HepG2 (cell line): ENCODE results near the gene CTU2. TPM values are rescaled to one million over a fixed set of nuclear protein-coding genes. Genes with fewer than 3 reads are reported as not detected.

Experiments used
- ATAC-seq: fragments of 200-7000 bp; cut with Tn5 transposase; 3 replicates; pipeline ENCODE4 v1.9.1; 2020; ENCODE audit warnings: mild to moderate bottlenecking, moderate library complexity
- BruUV-seq: library from RNA; stranded (reverse); fragments of 400-500 nt; replicated peaks from 2 replicates; lab custom pipeline; 2021; lab: Mats Ljungman, UMichigan
- CTCF ChIA-PET: fragments of 300-600 bp; formaldehyde crosslinking; extraction: SDS; loops from one replicate; lab custom pipeline; 2021; ENCODE audit warnings: low total read pairs, inconsistent platforms, low intra/inter-chr PET ratio; lab: Yijun Ruan, JAX
- POLR2A ChIA-PET: fragments of 350-600 bp; sonication (Branson Sonifier 250); formaldehyde crosslinking; loops from one replicate; lab custom pipeline; 2020; ENCODE audit warnings: antibody characterized with exemption, inconsistent platforms; lab: Yijun Ruan, JAX
- DNase-seq: peaks from one replicate; pipeline ENCODE4 v3.0.0-alpha.2; 2015; ENCODE audit warnings: low spot score
- FAIRE-seq: peaks from 3 replicates; lab custom pipeline; 2011; peaks lifted over from hg19 to GRCh38; lab: Jason Lieb, UNC
- H2AFZ ChIP-seq: one replicate; pipeline ENCODE4 v1.6.1; 2011; ENCODE audit warnings: low read length, inconsistent platforms
- H3K27ac ChIP-seq: fragments of 300-600 bp; 3 replicates; pipeline ENCODE4 v1.8.0; 2011; ENCODE audit warnings: mixed run types, mild to moderate bottlenecking, mixed read lengths, low read length, inconsistent platforms; ENCODE audit not compliant: insufficient read depth; ENCODE audit errors: extremely low read length
- H3K27me3 ChIP-seq, 2 experiments: fragments of 200-600 bp in 1 of 2; 2 replicates in 1 of 2; 3 replicates in 1 of 2; pipeline versions ENCODE4 v1.6.0 to v1.8.0; 2011; ENCODE audit warnings: low read length in 2 of 2, mild to moderate bottlenecking in 2 of 2, moderate library complexity in 2 of 2, inconsistent platforms in 1 of 2; ENCODE audit not compliant: insufficient read depth in 2 of 2, control insufficient read depth in 1 of 2
- H3K36me3 ChIP-seq, 2 experiments: fragments of 200-600 bp in 1 of 2; replicated peaks in 1 of 2; 2 replicates in 1 of 2; 3 replicates in 1 of 2; pipeline versions ENCODE4 v1.5.1 to v1.8.0; 2011; ENCODE audit warnings: low read length in 2 of 2, inconsistent platforms in 1 of 2; ENCODE audit not compliant: insufficient read depth in 2 of 2, control insufficient read depth in 1 of 2
- H3K4me1 ChIP-seq: 2 replicates; pipeline ENCODE4 v1.5.1; 2012; ENCODE audit warnings: low read length, inconsistent platforms; ENCODE audit not compliant: insufficient read depth
- H3K4me2 ChIP-seq: 2 replicates; pipeline ENCODE4 v1.6.0; 2011; ENCODE audit warnings: low read depth, low read length, inconsistent platforms
- H3K4me3 ChIP-seq, 3 experiments: fragments of 200-600 bp in 1 of 3; sonication (generic), shearing (Covaris generic) in 1 of 3; replicated peaks in 1 of 3; 2 replicates each; pipeline ENCODE4 v1.5.1; 2011 to 2016; ENCODE audit warnings: low read length in 3 of 3, inconsistent platforms in 2 of 3, low read depth in 2 of 3, mild to moderate bottlenecking in 2 of 3, control low read depth in 1 of 3, mixed read lengths in 1 of 3; ENCODE audit not compliant: insufficient read depth in 1 of 3
- H3K79me2 ChIP-seq: one replicate; pipeline ENCODE4 v1.6.1; 2011; ENCODE audit warnings: low read length, inconsistent platforms; ENCODE audit not compliant: insufficient read depth
- H3K9ac ChIP-seq: 2 replicates; pipeline ENCODE4 v1.6.0; 2011; ENCODE audit warnings: mild to moderate bottlenecking, low read depth, low read length, inconsistent platforms; ENCODE audit not compliant: insufficient read depth
- H3K9me3 ChIP-seq: 2 replicates; pipeline ENCODE4 v1.5.1; 2012; ENCODE audit warnings: mild to moderate bottlenecking, low read length
- H4K20me1 ChIP-seq: 2 replicates; pipeline ENCODE4 v1.6.0; 2011; ENCODE audit warnings: inconsistent platforms, mild to moderate bottlenecking, low read length, moderate library complexity; ENCODE audit not compliant: insufficient read depth
- DDIT3 ChIP-seq: sonication (generic); formaldehyde crosslinking; IDR thresholded peaks from 2 replicates; pipeline ENCODE4 v1.4.0; 2020; ENCODE audit warnings: mild to moderate bottlenecking, missing genetic modification reagents
- DMAP1 ChIP-seq: IDR thresholded peaks from 2 replicates; pipeline ENCODE4 v1.6.1; 2016
- DNMT3B ChIP-seq: conservative IDR thresholded peaks from 2 replicates; pipeline ENCODE4 v1.6.1; 2016; ENCODE audit warnings: missing biosample characterization, control low read depth
- ELF3 ChIP-seq: IDR thresholded peaks from 2 replicates; pipeline ENCODE4 v1.6.1; 2016; ENCODE audit warnings: missing genetic modification reagents, missing compliant biosample characterization
- FOXJ3 ChIP-seq: sonication (generic); formaldehyde crosslinking; IDR thresholded peaks from 2 replicates; pipeline ENCODE4 v1.4.0; 2020; ENCODE audit warnings: missing genetic modification reagents, mild to moderate bottlenecking, borderline replicate concordance
- LCORL ChIP-seq, 2 experiments: fragments of 450-650 bp in 1 of 2; sonication (generic) in 1 of 2; formaldehyde crosslinking in 1 of 2; IDR thresholded peaks; 2 replicates each; pipeline versions ENCODE4 v1.5.0 to v1.6.1; 2017 to 2020; ENCODE audit warnings: antibody characterized with exemption in 1 of 2, missing genetic modification reagents in 1 of 2
- MAFG ChIP-seq: sonication (generic); formaldehyde crosslinking; IDR thresholded peaks from 2 replicates; pipeline ENCODE4 v1.5.1; 2020; ENCODE audit warnings: mild to moderate bottlenecking, missing genetic modification reagents
- SALL1 ChIP-seq: sonication (generic); formaldehyde crosslinking; IDR thresholded peaks from 2 replicates; pipeline ENCODE4 v1.8.0; 2022; ENCODE audit warnings: mild to moderate bottlenecking, missing genetic modification reagents
- SRF ChIP-seq: IDR thresholded peaks from 2 replicates; pipeline ENCODE4 v1.6.1; 2011; ENCODE audit warnings: mild to moderate bottlenecking, low read depth, low read length, moderate library complexity
- STAT6 ChIP-seq: sonication (generic); formaldehyde crosslinking; IDR thresholded peaks from 2 replicates; pipeline ENCODE4 v1.4.0; 2020; ENCODE audit warnings: missing genetic modification reagents, mild to moderate bottlenecking, borderline replicate concordance
- ZNF10 ChIP-seq: sonication (generic); formaldehyde crosslinking; IDR thresholded peaks from 2 replicates; pipeline ENCODE4 v1.4.0; 2020; ENCODE audit warnings: mild to moderate bottlenecking, low read depth, missing genetic modification reagents, borderline replicate concordance
- ZNF136 ChIP-seq: sonication (generic); formaldehyde crosslinking; IDR thresholded peaks from 2 replicates; pipeline ENCODE4 v1.8.1; 2022; ENCODE audit warnings: low read depth, mild to moderate bottlenecking, moderate library complexity, missing genetic modification reagents
- ZNF646 ChIP-seq: sonication (generic); formaldehyde crosslinking; IDR thresholded peaks from 2 replicates; pipeline ENCODE4 v1.9.0; 2021; ENCODE audit warnings: mild to moderate bottlenecking, missing genetic modification reagents
- WGBS: methylation state at CpG from one replicate; pipeline ENCODE4 v1.1.6; 2017; ENCODE audit warnings: low lambda C conversion rate; 5-methylcytosine and 5-hydroxymethylcytosine counted together
- in situ Hi-C: cut with HindIII; loops from 2 replicates; pipeline ENCODE4 v1.10.0; 2017; ENCODE audit warnings: low pct_unique_long_range_greater_than_20kb; ENCODE audit not compliant: extremely low pct_ligation_motif_present
- intact Hi-C: fragments of 100-400 bp; cut with micrococcal nuclease; formaldehyde crosslinking; loops from one replicate; pipeline ENCODE4 v1.10.0; 2022; ENCODE audit not compliant: unreplicated experiment
- polyA plus RNA-seq, 8 experiments: library from polyadenylated mRNA; depleted of rRNA in 3 of 8; stranded (reverse) in 7 of 8; unstranded in 1 of 8; fragments of >200 nt; fragmentation: Illumina TruSeq in 4 of 8; extraction: Trizol in 4 of 8; gene quantifications; 2 replicates each; pipeline versions ENCODE4 v1.2.1 to v1.2.3, GENCODE V29; 2011 to 2016; ENCODE audit warnings: low read depth in 4 of 8, missing spikeins in 1 of 8, mixed read lengths in 1 of 8; ENCODE audit not compliant: insufficient read depth in 1 of 8
- total RNA-seq, 5 experiments: library from RNA; depleted of rRNA; stranded (reverse); fragments of >200 nt; fragmentation: Illumina TruSeq; extraction: Trizol; gene quantifications; 2 replicates each; pipeline ENCODE4 v1.2.3, GENCODE V29; 2016; ENCODE audit warnings: low read depth in 1 of 5

CTU2 gene
- total and polyA plus RNA-seq, 2 of the 13 experiments (the other 11 are each of a cell fraction or from before 2014, with no cell fraction given), result 13.3 to 21.9 TPM

GRCh38 chr16:88759245-88759975, 53.1 kb downstream of the CTU2 start:
- intact Hi-C loops, result loop anchor here (1.0 to 5.0 kb wide), 3 partner anchors 28 to 98 kb away; partner anchors contain the start of genes APRT, GALNS and TRAPPC2L
- Histone ChIP-seq H3K9ac (peak overlapping the region; percentile 53), H3K9me3 (no peaks in the 10 kb centered on the region), H3K27me3 (no peaks in the 10 kb centered on the region), H3K4me1 (peaks cover 60% of the 10 kb centered on the region), H3K79me2 (peaks cover 20% of the 10 kb centered on the region), H3K4me2 (peak overlapping the region; percentile 73), H3K36me3 (peaks cover 0 to 2% of the 10 kb centered on the region in 2 experiments; a peak in 1 of 5 replicates), H3K27ac (peak overlapping the region; percentile 61), H4K20me1 (peaks cover 23% of the 10 kb centered on the region), H2AFZ (no peak overlapping the region), H3K4me3 (peak overlapping the region; percentile 39 to 68 (median 43))
- peak; percentile 96 for FAIRE-seq
- BruUV-seq, result no TSS peak
- WGBS, result 0% methylated on average over 12 of the region's 26 CpGs
- POLR2A ChIA-PET, result interaction anchor here (0.9 to 2.9 kb wide), 15 partner anchors 10 to 433 kb away, joined by 3 to 36 read pairs (median 5); partner anchors contain the start of genes APRT, GALNS, PIEZO1 and TRAPPC2L
- in situ Hi-C loops, result loop anchor here (5.0 kb wide), 3 partner anchors 43 to 408 kb away; partner anchors contain the start of genes CDT1, GALNS and TRAPPC2L
- CTCF ChIA-PET, result interaction anchor here (0.7 to 1.7 kb wide), 4 partner anchors 25 to 98 kb away, joined by 4 to 12 read pairs (median 4); partner anchors contain the start of genes GALNS, PIEZO1 and TRAPPC2L
- ATAC-seq, result peak; percentile 83
- peak; percentile 98 for DNase-seq
- TF ChIP-seq FOXJ3 (CRISPR knock-in tag), result peak; percentile 55; the same call in 1 of the 2 replicates
- no peak for TF ChIP-seq DDIT3 (CRISPR knock-in tag)
- no peak for TF ChIP-seq ZNF10 (CRISPR knock-in tag)
- TF ChIP-seq ELF3, result 0 out of 2 replicates have a peak, but pooled peaks have one; percentile 65
- TF ChIP-seq DNMT3B, result no peak
- peak; percentile 57; the same call in 1 of the 2 replicates for TF ChIP-seq STAT6 (CRISPR knock-in tag)
- TF ChIP-seq ZNF646 (CRISPR knock-in tag), result no peak
- no peak for TF ChIP-seq LCORL (IDR thresholded peaks at IDR 0.05)
- TF ChIP-seq LCORL (CRISPR knock-in tag; IDR thresholded peaks at IDR 0.05), result peak; percentile 97
- TF ChIP-seq MAFG (CRISPR knock-in tag), result no peak
- 0 out of 2 replicates have a peak, but pooled peaks have one; percentile 82 for TF ChIP-seq ZNF136 (CRISPR knock-in tag)
- TF ChIP-seq SRF, result peak; percentile 99
- peak; percentile 81; the same call in 1 of the 2 replicates for TF ChIP-seq SALL1 (CRISPR knock-in tag)
- TF ChIP-seq DMAP1 (CRISPR knock-in tag), result peak; percentile 49; the same call in 1 of the 2 replicates
